Dedifferentiated amniotic fluid mesenchymal stem cell (primary cell): Measurements from ENCODE around the gene PTGES.
"Not testable (repeated sequence)": the region's sequence is repeated elsewhere in the genome, so short reads cannot be mapped to it uniquely, and the experiment has no call there.

Experiments used
- DNase-seq: peaks from one replicate; pipeline ENCODE4 v3.0.0-alpha.2; 2016; ENCODE audit errors: extremely low spot score

Gene PTGES

DNA sequence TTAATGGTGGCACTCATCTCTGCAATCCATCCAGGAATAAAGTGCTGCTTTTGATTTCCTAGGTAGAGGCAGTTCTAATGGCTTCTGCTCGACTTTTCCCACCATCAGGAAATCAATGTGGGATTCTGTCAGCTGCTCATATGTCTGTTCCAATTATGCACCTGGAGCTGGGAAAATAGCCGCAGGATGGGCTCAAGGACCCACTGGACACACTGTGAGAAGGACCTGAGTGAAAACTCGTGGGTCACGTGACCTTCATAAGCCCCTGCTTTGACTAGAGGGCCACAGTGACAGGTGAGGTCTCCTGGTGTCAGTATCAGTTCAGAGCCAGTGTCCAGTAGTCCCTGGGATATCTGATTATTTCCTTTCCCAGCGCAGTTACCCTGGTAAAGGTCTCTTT lies 17.9 kb upstream of the PTGES start:
- no peak for DNase-seq

DNA sequence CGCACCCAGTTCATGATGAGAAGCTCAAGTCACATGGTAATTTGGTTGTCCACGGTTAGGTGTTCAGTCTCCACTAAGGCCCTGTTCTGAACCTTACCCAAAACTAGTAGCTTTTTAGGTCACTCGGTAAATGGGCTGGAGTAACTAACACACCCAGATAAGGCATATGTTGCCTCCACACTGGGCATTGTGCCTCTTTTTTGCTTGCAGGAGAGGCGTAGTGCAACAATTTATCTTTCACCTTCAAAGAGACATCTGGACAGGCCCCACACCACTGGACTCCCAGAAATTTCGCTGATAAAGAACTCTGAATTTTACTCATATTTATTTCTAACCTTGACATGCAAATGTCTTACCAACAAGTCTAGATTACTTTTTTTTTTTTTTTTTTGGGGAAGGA lies 16.8 kb upstream of the PTGES start:
- DNase-seq = no peak

- DNase-seq = no peak
Observed at GRCh38 chr9:129768486-129768885, 15.6 kb upstream of the PTGES start.

DNA sequence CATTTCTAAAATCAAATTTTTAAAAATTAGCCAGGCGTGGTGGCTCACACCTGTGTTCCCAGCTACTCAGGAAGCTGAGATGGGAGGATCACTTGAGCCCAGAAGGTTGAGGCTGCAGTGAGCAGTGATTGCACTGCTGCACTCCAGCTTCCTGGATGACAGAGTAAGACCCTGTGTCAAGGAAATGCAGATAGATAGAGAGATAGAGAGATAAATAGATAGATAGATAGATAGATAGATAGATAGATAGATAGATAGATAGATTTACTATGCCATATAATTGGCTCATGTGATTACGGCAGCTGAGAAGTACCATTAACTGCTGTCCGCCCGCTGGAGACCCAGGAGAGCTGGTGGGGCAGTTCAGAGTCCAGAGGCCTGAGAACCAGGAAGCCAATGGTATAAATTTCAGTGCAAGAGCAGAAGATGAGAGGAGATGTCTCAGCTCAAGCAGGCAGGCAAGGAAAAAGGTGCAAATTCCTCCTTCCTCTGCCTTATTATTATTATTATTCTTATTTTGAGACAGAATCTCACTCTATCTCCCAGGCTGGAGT lies 13.0 kb upstream of the PTGES start:
- no peak for DNase-seq

DNA sequence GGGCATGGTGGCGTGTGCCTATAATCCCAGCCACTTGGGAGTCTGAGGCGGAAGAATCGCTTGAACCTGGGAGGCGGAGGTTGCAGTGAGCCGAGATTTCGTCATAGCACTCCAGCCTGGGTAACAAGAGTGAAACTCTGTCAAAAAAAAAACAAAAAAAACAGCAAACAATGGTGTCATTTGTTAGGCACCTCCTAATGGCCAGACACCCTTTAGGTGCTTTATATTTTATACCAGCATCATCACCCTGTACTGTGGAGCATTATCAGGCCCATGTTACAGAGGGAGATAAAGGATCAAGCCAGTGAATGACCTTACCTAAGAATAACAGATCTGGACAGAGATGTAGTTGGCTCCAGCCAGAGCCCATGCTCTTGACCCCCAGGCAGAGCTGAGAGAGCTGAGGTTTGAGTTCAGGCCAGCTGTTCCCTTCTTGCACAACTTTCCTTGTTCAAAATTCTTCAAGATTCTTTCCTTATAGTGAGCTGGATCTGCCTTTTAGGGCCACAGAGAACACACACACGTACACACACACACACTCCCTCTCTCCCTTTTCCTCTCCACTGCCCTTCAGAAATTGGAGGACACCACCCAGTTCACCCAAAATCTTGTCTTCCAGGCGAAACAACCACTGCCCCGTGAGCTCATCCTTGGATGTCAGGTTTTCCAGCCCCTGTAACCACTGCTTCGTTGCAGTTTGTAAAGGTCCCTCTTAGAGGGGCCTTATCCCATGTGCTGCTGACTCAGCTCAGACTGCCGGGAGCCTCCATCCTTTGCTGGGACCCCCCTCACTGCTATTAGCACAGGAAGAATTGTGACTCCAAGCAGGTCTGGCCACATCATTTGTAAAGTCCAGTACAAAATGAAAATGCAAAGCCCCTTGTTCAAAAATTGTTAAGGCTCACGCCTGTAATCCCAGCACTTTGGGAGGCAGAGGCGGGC lies 10.4 kb upstream of the PTGES start:
- peak; percentile 52 for DNase-seq

DNA sequence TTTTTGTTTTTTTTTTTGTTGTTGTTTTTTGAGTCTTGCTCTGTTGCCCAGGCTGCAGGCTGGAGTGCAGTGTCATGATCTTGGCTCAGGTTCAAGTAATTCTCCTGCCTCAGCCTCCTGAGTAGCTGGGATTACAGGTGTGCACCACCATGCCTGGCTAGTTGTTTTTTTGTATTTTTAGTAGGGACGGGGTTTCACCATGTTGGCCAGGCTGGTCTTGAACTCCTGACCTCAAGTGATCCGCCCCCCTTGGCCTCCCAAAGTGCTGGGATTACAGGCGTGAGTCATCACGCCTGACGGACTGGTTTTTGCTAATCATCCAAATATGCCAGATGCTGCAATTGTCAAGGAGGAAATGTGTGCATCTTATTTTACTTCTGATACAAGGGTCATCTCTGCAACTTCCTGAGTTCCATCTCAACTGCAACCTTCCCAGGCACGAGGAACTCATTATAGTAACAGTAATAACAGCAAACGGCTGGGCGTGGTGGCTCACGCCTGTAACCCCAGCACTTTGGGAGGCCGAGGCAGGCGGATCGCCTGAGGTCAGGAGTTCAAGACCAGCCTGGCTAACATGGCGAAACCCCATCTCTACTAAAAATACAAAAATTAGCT lies 9.6 kb upstream of the PTGES start:
- DNase-seq = peak; percentile 60

- DNase-seq = peak; percentile 71
Observed at GRCh38 chr9:129761901-129762369, 9.1 kb upstream of the PTGES start.

DNA sequence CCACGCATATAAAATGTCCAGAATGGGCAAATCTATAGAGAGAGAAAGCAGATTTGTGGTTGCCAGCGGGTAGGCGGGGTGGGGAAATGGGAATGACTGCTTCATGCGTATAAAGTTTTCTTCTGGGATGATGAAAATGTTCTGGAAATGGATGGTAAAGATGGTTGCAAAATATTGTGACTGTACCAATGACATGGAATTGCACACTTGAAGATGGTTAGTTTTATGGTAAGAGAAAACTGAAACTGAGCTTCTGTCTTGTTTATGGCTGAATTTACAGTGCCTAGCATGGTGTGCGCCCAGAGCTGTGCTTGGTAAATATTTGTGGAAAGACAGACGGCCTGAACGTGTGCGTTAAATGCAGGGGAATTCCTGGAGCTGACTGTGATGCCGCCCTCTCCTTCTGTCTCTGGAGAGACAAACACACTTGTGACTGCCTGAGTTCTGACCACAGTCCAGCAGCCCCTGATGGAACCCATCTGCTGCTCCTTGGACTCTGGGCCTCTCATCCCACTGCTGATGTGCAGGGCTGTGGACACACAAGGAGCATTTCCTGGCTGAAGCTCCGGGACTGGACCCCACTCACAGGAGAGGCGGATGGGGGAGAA lies 8.6 kb upstream of the PTGES start:
- peak; percentile 45 for DNase-seq

- not testable (repeated sequence) for DNase-seq
Observed at GRCh38 chr9:129760784-129761183, 7.9 kb upstream of the PTGES start.

DNA sequence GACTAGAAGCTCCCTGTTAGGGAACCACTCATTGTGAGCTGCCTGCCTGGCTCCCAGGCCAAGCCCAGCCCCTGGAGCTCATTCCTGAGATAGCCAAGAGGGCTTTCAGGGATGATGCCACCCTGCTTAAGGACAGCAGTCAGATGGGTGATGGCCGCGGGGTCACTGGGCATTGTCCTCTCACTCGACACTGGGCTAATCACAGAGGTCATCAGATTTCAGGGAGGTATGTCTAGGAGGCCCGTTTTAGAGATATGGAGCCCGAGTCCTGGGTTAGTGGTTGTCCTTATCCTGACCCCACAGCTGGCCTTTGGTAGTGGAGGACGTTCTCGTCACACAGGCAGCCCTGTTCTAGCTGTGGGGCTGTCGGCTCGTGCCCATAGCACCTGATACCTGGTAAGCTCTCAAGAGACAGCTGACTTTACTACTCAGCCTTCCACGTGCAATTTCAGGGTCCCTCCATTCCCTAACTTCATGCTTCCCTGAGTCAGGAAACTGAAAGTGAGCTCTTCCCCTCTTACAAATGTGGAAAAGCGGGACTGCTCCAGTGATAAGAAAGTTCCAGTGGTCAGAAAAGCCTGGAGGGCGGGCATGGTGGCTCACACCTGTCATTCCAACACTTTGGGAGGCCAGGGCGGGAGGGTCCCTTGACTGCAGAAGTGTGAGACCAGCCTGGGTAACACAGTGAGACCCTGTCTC lies 7.1 kb upstream of the PTGES start:
- DNase-seq = no peak

DNA sequence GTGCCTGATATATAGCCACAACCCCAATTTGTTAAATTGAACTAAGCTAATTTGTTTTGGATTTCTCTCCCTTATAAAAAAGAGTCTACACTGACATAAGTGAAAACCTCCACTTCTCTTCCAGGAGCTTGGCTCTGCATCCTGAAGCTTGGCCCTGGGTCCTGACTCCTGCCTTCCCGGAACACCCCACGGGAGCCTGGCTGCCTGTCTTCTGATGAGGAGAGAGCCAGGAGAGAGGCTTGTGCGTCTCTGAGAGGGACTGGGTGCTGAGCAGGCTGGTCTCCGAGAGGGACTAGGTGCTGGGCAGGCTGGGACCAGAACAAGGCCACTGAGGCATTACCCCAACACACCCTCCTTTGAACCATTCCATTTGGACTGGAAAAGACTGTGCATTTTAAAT lies 6.5 kb upstream of the PTGES start:
- DNase-seq = no peak

DNA sequence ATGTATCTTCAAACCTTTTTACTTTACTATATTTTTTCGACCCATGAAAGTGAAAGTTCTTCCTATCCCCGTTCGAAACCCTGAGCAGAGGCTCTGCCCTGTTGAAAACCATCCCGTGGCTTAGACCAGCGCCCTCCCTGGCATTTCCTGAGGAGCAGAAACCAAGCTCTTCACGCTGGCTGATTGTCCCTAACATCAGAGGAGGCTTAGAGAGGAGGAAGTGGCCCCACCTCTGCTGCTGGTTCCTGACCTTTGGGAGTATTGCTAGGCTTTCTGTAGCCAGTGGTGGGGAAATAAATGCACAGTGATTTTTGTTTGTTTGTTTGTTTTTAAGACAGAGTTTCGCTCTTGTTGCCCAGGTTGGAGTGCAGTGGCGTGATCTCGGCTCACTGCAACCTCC lies 4.2 kb upstream of the PTGES start:
- no peak for DNase-seq

GRCh38 chr9:129756191-129756590 lies 3.3 kb upstream of the PTGES start:
- DNase-seq = no peak

DNA sequence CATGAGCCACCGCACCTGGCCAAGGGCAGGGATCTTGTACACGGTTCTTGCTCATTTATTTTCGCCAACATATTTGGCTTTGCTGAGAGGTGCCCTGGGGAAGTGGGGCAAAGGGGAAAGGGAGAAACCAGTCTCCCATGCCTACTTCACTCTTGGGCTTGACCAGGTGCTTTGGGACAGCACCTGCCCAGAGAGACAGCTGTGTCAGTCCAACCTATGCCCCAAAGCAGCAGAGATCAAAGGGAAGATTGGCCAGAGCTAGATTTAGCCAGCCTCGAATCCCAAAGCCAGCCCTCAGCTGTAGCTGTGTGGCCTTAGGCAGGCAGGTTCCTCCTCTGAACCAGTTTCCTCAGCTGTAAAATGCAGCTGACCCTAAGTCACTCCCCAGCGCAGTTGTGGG lies 2.3 kb upstream of the PTGES start:
- no peak for DNase-seq

DNA sequence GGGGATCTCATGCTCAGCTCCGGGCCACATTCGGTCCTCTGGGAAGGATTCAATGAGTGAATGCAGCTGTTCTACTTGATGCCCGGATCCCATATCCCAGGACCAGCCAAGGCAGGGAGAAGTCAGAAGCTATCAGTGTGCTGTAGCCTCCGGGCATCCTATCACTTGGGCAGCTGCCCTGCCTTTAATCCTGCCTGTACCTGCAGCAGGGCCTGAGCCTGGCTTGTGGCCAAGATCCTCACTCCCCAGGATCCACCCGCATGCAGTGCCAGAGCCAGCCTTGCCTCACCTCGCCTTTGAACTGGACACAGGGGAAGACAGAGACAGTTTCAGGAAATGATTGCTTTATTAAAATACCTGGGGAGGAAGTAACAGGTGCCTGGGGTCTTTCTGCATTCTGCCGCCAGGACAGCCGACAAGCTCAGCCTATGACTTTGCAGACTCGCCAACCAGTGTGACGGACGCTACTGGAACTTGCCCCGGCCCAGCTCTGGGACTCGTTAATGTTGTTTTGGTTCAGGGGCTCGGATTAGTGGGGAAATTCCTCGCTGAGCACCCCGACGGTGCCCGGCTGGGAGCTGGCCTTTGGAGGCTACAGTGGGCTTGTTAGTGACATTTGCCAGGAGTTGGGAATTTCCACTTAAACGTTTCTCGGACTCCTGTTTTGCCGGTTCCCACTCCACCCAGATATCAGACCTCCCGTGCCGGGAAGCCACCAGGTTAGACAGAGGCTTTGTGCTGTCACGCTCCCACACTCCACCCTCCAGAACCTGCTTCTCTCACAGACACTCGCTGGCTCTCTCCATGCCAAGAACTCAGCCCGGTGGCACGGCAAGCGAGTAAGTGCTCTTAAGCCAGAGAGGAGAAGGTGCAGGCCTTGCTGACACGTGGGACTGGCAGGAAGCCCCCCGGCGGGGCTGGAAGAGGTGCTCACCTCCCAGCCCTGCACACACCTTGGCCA lies 721 bp downstream of the PTGES start:
- no peak for DNase-seq

DNA sequence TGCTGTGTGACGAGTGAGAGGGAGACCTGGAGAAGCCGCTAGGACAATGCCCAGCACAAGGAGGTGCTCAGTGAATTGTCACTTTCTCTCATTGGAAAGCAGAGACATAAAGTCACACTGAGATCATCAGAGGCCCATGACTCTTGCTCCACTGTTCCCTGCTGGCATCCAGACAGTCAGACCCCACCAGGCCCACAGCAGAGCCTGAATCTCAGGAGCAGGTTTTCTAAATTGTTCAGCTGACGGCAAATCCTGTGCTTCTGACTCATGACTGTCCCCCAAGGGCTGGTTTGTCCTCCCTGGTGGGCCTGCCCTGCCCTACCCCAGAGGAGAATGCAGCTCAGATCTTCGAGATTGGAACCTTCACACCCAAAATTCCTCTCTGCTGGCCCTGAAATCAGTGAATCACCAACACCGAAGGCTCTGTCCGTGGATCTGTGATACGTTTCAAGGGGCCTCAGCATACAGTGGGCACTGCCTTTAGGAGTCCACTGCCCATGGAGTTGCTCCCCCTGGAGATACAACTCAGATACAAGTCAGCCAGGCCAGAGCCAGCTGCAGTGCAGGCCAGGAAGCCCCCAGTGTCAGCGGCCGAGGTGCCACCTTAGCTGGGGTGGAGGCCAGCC lies 2.7 kb downstream of the PTGES start:
- DNase-seq = no peak

DNA sequence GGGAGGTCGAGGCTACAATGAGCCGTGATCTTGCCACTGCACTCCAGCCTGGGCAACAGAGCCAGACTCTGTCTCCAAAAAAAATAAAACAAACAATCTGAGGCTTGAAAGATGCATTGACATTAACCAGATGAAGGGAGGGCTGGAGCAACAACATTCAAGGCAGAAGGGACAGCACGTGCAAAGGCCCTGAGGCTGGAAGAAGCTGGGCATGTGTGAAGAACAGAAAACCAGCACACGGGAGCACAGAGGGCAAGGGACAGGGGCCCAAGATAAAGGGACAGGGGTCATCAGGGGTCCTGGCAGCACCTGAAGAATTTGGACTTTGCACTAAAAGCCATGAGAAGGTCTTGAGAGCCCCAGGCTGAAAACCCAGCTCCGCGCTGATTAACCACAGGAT lies 3.3 kb downstream of the PTGES start:
- DNase-seq = no peak

DNA sequence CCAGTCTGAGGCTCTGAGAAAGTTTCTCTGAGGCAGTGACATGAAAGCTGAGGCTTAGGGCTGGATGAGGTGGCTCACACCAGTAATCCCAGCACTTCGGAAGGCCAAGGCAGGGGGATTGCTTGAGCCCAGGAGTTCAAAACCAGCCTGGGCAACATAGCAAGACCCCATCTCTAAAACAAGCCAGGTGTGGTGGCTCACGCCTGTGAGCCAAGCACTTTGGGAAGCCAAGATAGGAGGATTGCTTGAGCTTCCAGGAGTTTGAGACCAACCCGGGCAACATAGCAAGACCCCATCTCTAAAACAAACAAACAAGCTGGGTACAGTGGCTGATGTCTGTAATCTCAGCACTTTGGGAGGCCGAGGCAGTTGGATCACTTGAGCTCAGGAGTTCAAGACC lies 3.8 kb downstream of the PTGES start:
- DNase-seq = not testable (repeated sequence)

DNA sequence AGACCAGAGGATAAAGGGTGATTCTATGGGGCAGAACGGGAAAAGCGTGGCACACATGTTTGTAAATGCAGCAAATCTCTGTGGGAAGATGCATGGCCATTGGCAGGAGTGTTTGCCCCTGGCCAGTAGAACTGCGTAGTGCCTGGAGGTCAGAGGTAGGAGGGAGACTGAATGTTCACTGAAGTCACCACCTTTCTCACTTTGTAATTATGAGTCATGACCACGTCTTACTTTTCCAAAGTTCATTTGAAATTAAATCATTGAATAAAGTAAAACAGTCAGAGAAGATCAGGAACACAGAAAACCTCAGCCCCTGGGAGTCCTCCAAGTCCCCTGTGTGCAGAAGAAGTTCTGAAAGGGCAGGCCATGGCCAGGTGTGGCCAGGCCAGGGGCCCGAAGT lies 4.6 kb downstream of the PTGES start:
- DNase-seq = no peak

DNA sequence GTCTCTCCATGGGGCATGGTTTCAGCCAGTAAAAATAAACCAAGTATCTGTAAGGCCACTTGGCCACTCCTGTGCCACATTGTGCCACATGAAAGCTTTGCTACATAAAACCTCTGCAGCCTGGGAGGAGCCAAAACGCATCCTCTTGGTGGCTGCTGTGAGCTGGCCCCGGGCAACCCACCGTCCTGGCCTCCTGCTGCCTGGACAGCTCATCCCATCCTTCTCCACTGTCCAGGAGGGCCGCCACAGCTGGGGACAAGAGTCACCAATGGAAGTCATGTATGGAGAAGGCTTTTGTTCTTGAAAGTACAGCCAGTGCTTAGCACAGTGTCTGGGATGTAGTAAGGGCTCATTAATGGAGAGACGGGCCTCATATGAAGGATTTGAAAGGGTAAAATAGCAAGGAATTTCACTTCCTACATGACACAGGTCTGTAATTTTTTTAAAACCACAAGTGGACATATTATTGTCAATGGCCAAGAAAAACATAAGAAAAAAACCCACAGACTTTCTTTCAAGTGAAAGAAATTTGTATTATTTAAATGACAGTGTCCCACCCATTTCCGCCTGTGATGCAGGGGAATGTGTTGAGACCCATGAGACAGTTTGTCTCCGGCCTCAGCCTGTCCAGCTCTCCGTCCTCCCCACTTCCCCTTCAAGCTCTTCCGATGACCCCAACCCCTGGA lies 6.6 kb downstream of the PTGES start:
- no peak for DNase-seq
